Mammary epithelial cell (primary cell): ENCODE data around the gene NDST3.

Experiments used
- CTCF ChIP-seq, 2 donors: IDR thresholded peaks in 1 of 2; conservative IDR thresholded peaks in 1 of 2; 2 replicates each; pipeline ENCODE4 v1.5.1; 2011 to 2012; ENCODE audit warnings: inconsistent platforms in 2 of 2, low read length in 2 of 2, mild to moderate bottlenecking in 2 of 2, control low read depth in 1 of 2, low read depth in 1 of 2; ENCODE audit not compliant: insufficient read depth in 1 of 2; ENCODE audit errors: extremely low read depth in 1 of 2
- EZH2 ChIP-seq: IDR thresholded peaks from 2 replicates; pipeline ENCODE4 v1.6.1; 2012; ENCODE audit warnings: low read length, inconsistent platforms, borderline replicate concordance

DNA sequence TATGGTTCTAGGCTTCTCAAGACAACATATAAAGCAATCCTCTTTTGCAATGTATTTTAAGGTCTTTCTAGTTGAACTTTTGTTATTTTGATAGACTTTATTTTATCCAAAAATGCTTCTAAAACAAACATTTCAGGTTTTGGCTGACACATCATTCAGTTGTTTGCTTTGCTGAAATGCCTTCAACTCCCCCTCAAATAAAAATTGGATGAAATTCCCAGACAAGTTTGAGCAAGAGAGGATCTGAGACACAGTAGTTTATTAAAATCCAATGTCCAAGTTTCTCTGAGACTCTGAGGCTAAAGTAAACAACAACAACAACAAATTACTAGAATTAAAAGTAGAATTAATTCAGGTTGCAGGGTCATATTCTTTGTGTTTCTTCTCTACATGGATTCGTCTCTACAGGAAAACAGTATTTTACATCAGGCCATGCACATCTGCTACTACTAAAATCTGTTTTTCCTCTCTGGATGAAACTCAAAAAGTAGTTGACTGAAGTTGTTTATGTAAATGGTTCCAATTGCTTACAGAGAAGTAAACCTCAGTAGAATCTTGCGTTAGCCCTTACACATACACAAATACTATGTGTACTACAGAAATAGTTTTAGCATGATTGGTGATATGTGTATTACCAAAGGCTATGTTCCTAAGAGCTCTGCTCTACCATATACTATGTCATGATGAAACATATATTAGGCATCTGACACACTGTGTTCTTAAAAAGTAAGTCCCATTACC is 253.6 kb downstream of the NDST3 start:
- TF ChIP-seq CTCF (conservative IDR thresholded peaks at IDR 0.05 in 1 of 2, IDR thresholded peaks at IDR 0.05 in 1 of 2; ENCODE audit: extremely low read depth in 1 of 2, insufficient read depth in 1 of 2, low read depth in 1 of 2, low read length in 2 of 2): no peak
- TF ChIP-seq EZH2: no peak
